Activated T-cell treated with anti-CD3 and anti-CD28 coated beads for 48 hours (primary cell): Measurements from ENCODE around the gene MGLL.
"Not testable (repeated sequence)": the region's sequence is repeated elsewhere in the genome, so short reads cannot be mapped to it uniquely, and the experiment has no call there.

ENCODE experiments used
- DNase-seq: peaks from one replicate; pipeline ENCODE4 v3.0.0-alpha.2; 2020; ENCODE audit warnings: low read depth

The MGLL gene

DNA sequence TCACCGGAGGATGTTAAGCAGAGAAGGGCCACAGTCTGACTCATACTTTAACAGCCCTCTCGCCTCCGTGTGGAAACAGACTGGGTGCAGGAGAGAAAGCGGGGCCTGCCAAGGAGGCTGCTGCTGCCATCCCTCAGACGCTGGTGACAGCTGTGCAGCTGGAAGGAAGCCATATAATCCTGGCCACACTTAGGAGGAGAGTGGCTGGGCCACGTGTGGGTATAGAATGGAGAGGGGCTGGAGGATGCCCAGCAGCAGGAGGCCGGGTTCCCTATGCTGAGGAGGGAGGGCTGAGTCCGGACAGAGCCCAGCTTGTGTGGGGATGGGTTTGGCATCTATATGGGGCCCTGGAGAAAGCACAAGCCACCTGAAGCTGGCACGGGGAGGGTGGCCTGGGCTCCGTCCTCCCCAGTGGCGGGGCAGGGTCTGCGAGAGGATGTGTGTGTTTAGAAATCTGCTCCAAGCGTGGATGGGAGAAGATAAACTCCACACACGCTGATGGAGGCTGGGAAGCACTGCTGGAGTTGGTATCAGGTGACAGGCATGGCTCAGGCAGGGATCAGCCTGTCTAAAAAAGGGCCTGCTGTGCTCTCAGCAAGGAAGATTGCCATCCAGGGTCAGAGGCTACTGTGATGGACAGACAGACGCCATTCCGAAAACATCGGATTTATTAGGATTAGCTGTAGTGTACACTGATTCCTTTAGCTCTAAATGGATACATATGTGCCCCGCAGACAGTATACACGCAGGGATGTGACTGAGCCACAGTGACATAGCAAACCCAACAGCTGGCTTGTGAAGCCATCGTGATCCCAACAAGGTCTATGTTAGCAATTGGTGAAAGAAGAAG lies 133.7 kb downstream of the MGLL start:
- DNase-seq: no peak

GRCh38 chr3:127688022-127688415 lies 134.3 kb downstream of the MGLL start:
- no peak for DNase-seq

DNA sequence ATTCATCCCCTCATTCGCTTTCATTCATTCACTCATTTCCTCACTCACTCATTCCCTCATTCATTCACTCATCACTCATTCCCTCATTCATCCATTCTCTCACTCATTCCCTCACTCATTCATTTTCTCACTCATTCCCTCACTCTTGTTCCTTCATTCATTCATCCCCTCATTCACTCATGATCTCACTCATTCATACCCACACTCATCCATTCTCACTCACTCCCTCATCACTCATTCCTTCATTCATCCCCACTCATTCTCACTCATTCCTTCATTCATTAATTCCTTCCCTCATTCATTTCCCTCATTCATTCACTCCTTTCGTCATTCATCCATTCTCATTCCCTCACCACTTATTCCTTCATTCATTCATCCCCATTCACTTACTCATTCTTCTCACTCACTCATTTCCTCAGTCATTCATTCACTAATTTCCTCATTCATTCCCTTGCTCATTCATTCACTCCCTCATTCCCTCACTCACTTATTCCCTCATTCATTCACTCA lies 135.0 kb downstream of the MGLL start:
- no peak for DNase-seq

DNA sequence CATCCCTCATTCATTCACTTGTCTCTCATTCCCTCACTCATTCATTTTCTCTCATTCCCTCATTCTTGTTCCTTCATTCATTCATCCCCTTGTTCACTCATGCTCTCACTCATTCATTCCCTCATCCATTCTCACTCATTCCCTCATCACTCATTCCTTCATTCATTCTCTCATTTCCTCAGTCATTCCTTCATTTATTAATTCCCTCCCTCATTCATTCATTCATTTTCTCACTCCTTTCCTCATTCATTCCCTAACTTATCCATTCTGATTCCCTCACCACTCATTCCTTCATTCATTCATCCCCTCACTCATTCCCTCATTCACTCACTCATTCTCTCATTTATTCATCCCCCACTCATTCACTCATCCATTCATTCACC lies 135.8 kb downstream of the MGLL start:
- DNase-seq: no peak

GRCh38 chr3:127685708-127686511 lies 136.4 kb downstream of the MGLL start:
- DNase-seq: no peak

DNA sequence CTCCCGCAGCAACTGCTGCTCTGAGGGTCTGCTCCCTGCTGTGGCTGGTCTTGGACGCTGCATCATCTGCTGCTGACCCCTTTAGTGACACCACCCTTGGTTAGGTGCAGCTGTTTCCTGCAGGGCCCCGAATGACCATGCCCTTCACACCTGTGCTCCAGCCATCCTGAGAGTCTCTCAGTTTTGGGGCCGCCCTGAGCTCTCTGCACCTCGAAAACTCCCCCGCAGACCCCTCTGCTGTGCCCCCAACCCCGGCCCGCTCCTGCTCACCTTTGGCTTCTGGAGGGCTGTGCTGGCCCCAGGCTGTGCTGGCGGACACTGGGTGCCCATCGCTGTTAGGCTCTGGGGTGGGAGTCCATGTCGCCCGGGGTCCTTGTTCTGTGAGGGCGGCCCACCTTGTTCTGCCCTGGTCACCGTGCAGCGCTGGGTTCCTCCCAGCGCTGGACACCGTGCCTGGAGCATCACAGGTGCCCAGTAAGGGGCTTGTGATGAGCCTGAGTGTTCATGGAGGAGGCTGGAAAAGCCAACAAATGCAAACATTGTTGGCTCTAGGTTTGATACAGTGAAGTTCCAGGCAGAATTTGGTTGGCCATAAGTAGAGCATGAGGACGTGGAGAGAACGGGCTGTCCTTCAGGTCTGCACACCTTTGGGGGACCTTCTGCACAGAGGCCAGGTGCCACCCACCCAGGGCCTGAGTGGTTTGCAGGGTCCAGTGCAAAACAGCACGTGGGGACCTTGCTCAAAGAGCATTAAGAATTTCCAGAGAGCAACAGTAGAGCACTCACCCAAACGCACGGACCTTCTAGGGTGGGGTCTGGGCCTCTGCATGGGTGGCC lies 137.2 kb downstream of the MGLL start:
- no peak for DNase-seq

GRCh38 chr3:127682561-127682960 lies 139.8 kb downstream of the MGLL start:
- DNase-seq: no peak

DNA sequence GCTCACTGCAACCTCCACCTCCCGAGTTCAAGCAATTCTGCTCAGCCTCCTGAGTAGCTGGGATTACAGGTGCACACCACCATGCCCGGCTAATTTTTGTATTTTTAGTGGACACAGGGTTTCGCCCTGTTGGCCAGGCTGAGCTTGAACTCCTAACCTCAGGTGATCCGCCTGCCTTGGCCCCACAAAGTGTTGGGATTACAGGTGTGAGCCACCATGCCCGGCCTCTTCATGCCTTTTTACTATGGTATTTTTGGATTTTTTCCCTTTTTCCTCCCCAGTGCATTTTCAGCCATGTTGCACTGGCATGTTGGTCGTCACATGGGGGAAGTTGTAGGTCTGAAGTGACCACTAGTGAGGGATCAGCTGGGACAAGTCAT lies 140.2 kb downstream of the MGLL start:
- not testable (repeated sequence) for DNase-seq

DNA sequence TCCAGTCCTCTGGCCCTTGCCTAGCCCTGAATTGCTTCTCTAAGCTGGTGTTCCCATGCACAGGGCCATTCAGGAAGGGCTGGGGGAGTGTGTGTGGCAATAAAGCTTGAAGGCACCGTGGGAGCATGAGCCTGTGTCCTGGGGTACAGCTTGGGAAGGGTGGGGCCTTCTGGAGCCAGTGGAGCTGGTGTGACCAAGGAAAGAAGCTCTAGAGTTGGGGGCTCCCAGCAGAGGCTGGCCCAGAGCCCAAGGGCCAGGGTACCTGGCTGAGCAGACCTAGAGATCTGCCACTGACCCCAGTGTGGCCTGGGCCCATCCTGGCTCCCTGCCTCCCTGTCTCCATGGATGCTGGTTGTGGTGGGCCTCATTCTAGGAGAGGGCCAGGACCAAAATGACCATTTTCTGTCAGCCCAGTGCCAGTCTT lies 141.5 kb downstream of the MGLL start:
- DNase-seq: no peak

GRCh38 chr3:127680146-127680661 lies 142.1 kb downstream of the MGLL start:
- DNase-seq: no peak

GRCh38 chr3:127679534-127680145 lies 142.7 kb downstream of the MGLL start:
- DNase-seq: no peak

DNA sequence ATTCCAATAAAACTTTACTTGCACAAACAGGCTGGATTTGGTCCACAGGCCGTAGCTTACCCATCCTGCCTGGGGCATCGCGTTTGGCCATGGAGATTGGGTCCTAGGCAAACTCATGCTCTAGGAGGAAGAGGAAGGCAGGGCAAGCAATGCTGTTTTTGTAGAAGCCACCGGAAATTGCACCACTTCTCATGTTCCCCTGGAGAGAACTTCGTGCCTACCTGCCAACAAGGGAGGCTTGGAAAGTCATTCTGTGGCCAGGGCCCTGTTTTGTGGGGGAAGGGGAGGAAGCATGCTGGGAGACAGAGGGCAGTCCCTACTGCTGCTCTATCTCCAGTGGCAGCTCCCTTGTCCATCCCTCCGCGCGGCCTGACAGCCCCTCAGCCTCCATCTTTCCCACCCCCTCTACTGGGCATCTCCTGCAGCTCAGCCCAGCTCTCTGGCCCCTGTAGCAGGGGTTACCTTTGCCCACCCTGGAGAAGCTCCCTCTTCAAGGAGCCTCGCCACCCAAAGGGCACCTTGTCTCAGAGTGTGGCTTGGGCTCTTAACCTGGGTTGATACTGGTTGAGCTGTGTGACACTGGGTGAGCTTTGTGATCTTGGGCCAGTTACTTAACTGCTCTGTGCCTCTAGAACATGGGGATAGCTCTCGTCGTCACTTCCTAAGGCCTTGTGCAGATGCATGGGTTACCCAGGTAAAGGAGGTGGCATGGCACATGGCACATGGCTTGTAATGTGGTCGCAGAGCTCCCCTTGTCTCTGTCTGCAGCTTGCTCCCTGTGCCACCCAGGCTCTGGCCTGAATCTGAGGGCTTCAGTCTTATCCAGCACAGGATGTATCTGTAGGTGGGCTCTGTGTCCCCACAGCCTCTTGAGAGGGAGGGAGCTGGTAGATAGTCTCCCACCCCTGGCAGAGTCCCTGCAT lies 143.4 kb downstream of the MGLL start:
- no peak for DNase-seq

DNA sequence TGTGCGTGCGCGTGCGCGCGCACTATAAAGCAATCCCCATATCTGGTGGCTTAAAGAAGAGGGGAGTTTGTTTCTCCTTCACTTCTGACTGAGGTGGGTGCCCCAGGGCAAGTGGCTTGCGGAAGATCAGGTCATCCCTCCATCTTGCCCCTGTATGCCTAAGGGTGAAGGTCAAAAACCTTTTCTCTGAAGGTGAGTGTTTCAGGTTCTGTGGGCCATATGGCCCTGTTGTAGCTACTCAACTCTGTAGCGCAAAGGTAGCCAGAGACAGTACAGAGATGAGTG lies 144.1 kb downstream of the MGLL start:
- no peak for DNase-seq

DNA sequence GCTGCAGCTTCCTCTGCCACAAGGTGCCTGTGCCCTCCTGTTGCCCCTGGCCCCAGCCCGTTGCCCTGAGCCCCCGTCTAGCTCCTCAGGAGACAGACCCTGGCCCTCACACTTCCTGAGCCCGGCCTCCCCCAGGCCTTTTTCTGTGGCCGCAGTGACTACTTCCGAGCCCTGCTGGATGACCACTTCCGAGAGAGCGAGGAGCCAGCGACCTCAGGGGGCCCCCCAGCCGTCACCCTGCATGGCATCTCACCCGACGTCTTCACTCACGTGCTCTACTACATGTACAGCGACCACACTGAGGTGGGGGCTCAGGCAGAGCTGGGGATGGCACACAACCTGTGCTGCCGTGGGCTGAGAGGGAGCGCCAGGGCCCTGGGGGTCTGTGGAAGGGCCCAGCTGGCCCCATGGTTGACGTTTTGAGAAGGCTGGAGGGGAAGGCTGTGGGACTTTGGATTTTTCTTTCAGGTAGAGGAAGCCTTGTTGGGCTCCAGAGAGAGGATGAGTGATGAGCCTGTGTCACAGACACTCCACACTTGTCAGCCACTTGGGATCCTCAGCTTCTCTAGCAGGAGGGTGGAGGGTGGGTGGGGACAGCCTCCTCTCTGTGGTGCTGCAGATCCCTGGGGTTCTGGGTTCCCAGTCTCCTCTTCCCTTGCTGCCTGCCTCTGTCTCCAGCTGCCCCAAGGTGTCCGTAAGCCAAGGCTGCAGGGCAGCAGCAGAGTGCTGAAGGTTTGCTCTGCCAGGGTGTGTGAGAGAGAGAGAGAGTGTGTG lies 144.6 kb downstream of the MGLL start:
- no peak for DNase-seq

DNA sequence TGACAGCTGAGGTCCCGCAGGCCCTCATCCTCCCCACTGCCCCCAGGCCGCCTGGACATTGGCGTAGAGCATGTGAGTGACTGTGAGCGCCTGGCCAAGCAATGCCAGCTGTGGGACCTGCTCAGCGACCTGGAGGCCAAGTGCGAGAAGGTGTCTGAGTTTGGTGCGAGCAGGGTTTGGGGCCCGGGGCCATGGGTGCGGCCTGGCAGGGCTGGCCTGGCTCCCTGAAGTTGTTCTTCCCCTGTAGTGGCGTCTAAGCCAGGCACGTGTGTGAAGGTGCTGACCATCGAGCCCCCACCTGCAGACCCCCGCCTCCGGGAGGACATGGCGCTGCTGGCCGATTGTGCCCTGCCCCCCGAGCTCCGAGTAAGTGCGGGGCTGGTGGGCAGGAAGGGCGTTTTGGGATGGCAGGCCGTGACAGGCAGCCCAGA lies 145.4 kb downstream of the MGLL start:
- no peak for DNase-seq

GRCh38 chr3:127676456-127676855 lies 145.9 kb downstream of the MGLL start:
- DNase-seq: no peak

DNA sequence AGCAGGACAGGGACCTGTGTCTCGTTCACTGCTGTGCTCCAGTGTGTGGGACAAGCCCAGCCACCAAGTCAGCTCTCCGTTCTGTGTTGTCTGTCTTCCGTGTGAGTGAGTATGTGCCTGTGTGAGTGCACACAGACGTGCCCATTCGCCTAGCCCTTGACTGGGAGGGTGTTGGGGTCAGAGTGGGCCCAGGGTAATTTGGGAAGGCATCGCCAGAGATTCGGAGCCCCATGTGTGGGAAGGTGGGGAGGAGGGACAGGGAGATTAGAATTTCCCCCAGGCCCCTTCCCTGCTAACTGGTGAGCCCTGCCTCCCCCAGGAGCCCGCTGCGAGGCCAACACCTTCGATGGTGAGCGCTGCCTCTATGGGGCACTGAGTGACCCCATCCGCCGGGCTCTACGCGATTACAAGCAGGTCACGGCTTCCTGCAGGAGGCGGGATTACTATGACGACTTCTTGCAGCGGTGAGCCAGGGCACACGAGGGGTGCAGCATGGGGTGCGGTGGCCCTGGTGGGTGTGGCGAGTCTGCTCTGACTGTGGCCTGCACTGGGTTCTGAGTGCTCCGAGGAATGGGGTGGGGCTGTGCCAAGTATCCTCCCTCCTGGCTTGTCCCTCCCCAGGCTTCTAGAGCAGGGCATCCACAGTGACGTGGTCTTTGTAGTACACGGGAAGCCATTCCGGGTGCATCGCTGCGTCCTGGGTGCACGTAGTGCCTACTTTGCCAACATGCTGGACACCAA lies 146.5 kb downstream of the MGLL start:
- DNase-seq: no peak

GRCh38 chr3:127674790-127675189 lies 147.5 kb downstream of the MGLL start:
- no peak for DNase-seq

GRCh38 chr3:127674101-127674721 lies 148.1 kb downstream of the MGLL start:
- no peak for DNase-seq
